OCI-LY7 (cell line): ENCODE results near the gene NAPB. TPM values are rescaled to one million over a fixed set of nuclear protein-coding genes. Genes with fewer than 3 reads are reported as not detected.
A peak's percentile ranks its signal among the peaks of the same experiment; 100 is the strongest.

ENCODE experiments used
- BruUV-seq: library from RNA; stranded (reverse); fragments of 400-500 nt; replicated peaks from 2 replicates; lab custom pipeline; 2021; lab: Mats Ljungman, UMichigan
- CTCF ChIA-PET: fragments of 300-600 bp; sonication (Branson Sonifier 250); formaldehyde crosslinking; loops from one replicate; lab custom pipeline; 2022; ENCODE audit warnings: antibody characterized with exemption; ENCODE audit not compliant: unreplicated experiment; lab: Charles Lee
- POLR2A ChIA-PET: fragments of 300-600 bp; sonication (Branson Sonifier 250); formaldehyde crosslinking; loops from one replicate; lab custom pipeline; 2022; ENCODE audit warnings: antibody characterized with exemption; lab: Charles Lee
- DNase-seq: peaks from one replicate; pipeline ENCODE4 v3.0.0-alpha.2; 2015; ENCODE audit warnings: low spot score
- H2AFZ ChIP-seq: fragments of 200-600 bp; sonication (generic), shearing (Covaris generic); 2 replicates; pipeline ENCODE4 v1.6.1; 2014; ENCODE audit warnings: mild to moderate bottlenecking, antibody characterized with exemption, low read length, moderate library complexity
- H3K27ac ChIP-seq: fragments of 200-600 bp; sonication (generic); 2 replicates; pipeline ENCODE4 v1.5.1; 2014; ENCODE audit warnings: mixed run types, low read depth, mild to moderate bottlenecking, moderate library complexity, low read length, inconsistent platforms; ENCODE audit not compliant: poor library complexity, severe bottlenecking
- H3K36me3 ChIP-seq: fragments of 200-600 bp; sonication (generic); 2 replicates; pipeline ENCODE4 v1.6.1; 2014; ENCODE audit warnings: mild to moderate bottlenecking, antibody characterized with exemption, low read length, moderate library complexity, mixed read lengths; ENCODE audit not compliant: insufficient read depth
- H3K4me1 ChIP-seq: fragments of 200-600 bp; sonication (generic); 2 replicates; pipeline ENCODE4 v1.5.1; 2014; ENCODE audit warnings: mild to moderate bottlenecking, low read length; ENCODE audit not compliant: insufficient read depth, poor library complexity, severe bottlenecking
- H3K4me2 ChIP-seq: fragments of 200-600 bp; sonication (generic); 2 replicates; pipeline ENCODE4 v1.6.1; 2014; ENCODE audit warnings: mild to moderate bottlenecking, low read length
- H3K4me3 ChIP-seq: fragments of 200-600 bp; sonication (generic); 2 replicates; pipeline ENCODE4 v1.5.1; 2014; ENCODE audit warnings: mild to moderate bottlenecking, low read depth, low read length; ENCODE audit not compliant: poor library complexity, severe bottlenecking
- H3K79me2 ChIP-seq: fragments of 200-600 bp; sonication (generic); 2 replicates; pipeline ENCODE4 v1.6.1; 2016; ENCODE audit warnings: low read depth, mild to moderate bottlenecking, low read length, moderate library complexity, mixed read lengths; ENCODE audit not compliant: insufficient read depth
- H3K9me2 ChIP-seq: fragments of 200-600 bp; sonication (generic); 2 replicates; pipeline ENCODE4 v1.6.1; 2016; ENCODE audit warnings: mild to moderate bottlenecking, low read length, mixed read lengths; ENCODE audit not compliant: insufficient read depth
- H3K9me3 ChIP-seq: fragments of 200-600 bp; sonication (generic); 2 replicates; pipeline ENCODE4 v1.6.1; 2014; ENCODE audit warnings: mild to moderate bottlenecking, mixed run types, low read length, mixed read lengths
- H4K20me1 ChIP-seq: fragments of 200-600 bp; sonication (generic); 2 replicates; pipeline ENCODE4 v1.6.1; 2014; ENCODE audit warnings: mild to moderate bottlenecking, antibody characterized with exemption, low read length, moderate library complexity, mixed read lengths; ENCODE audit not compliant: insufficient read depth
- CTCF ChIP-seq: fragments of 200-600 bp; sonication (generic); conservative IDR thresholded peaks from 2 replicates; pipeline ENCODE4 v1.5.1; 2014; ENCODE audit warnings: mild to moderate bottlenecking, antibody characterized with exemption, low read length, moderate library complexity, mixed read lengths
- EZH2phosphoT487 ChIP-seq: fragments of 200-600 bp; sonication (generic); IDR thresholded peaks from 2 replicates; pipeline ENCODE4 v1.6.1; 2018; ENCODE audit warnings: low read depth, borderline replicate concordance, mild to moderate bottlenecking, mixed run types, antibody characterized with exemption, low read length, moderate library complexity, mixed read lengths
- intact Hi-C: fragments of 100-400 bp; cut with micrococcal nuclease; formaldehyde crosslinking; loops from one replicate; pipeline ENCODE4 v1.10.0; 2022; ENCODE audit not compliant: unreplicated experiment
- total RNA-seq, 2 experiments: library from RNA; depleted of rRNA in 1 of 2; stranded (reverse); fragments of >200 nt in 1 of 2; shearing (Covaris generic) in 1 of 2; gene quantifications; 2 replicates each; pipeline ENCODE4 v1.2.3, GENCODE V29; 2014 to 2022

Gene NAPB
- total RNA-seq, 2 experiments from 2014 or later, result 9.3 to 12.1 TPM

GRCh38 chr20:23361119-23361475 is 60.2 kb downstream of the NAPB start:
- Histone ChIP-seq H3K4me3 (peak overlapping the region; percentile 85), H3K27ac (peak overlapping the region; percentile 73), H3K79me2 (peaks cover 33% of the 10 kb centered on the region), H3K9me2 (no peaks in the 10 kb centered on the region), H3K36me3 (peaks cover 23% of the 10 kb centered on the region), H3K4me2 (peak overlapping the region; percentile 84), H2AFZ (peak overlapping the region; percentile 67; the same call in 1 of the 2 replicates), H3K9me3 (no peaks in the 10 kb centered on the region), H4K20me1 (peaks cover 14% of the 10 kb centered on the region), H3K4me1 (peaks cover 48% of the 10 kb centered on the region)
- POLR2A ChIA-PET, result interaction anchor here (1.2 to 2.0 kb wide), 2 partner anchors 9 to 11 kb away, joined by 3 to 7 read pairs; partner anchors contain the start of gene NXT1
- CTCF ChIA-PET, result interaction anchor here (1.0 kb wide), 1 partner anchor 11 kb away, joined by 3 read pairs; no protein-coding TSS in a partner anchor
- no peak for DNase-seq
- BruUV-seq, result no TSS peak
- TF ChIP-seq EZH2phosphoT487 (no peak), CTCF (no peak)
- intact Hi-C loops, result loop anchor here (5.0 kb wide), 1 partner anchor 61 kb away; the partner anchor contains the start of gene NAPB

- Histone ChIP-seq H3K4me2 (peak overlapping the region; percentile 84), H3K79me2 (peaks cover 33% of the 10 kb centered on the region), H2AFZ (peak overlapping the region; percentile 67; the same call in 1 of the 2 replicates), H3K9me3 (no peaks in the 10 kb centered on the region), H3K4me1 (peaks cover 44% of the 10 kb centered on the region), H3K27ac (peak overlapping the region; percentile 73), H3K4me3 (peak overlapping the region; percentile 85), H3K9me2 (no peaks in the 10 kb centered on the region), H3K36me3 (peaks cover 23% of the 10 kb centered on the region), H4K20me1 (peaks cover 14% of the 10 kb centered on the region)
- intact Hi-C loops, result loop anchor here (5.0 kb wide), 1 partner anchor 62 kb away; the partner anchor contains the start of gene NAPB
- TF ChIP-seq CTCF (no peak), EZH2phosphoT487 (no peak)
- DNase-seq, result no peak
- BruUV-seq, result no TSS peak
- CTCF ChIA-PET, result no interaction called here
- POLR2A ChIA-PET, result interaction anchor here (1.2 to 2.0 kb wide), 3 partner anchors 8 to 59 kb away, joined by 3 to 7 read pairs (median 4); partner anchors contain the start of gene NXT1
Measured at GRCh38 chr20:23360531-23360930, 60.8 kb downstream of the NAPB start.
